GM11168 (cell line): ENCODE measurements around the gene KAT5.
"Not testable (repeated sequence)": the region's sequence is repeated elsewhere in the genome, so short reads cannot be mapped to it uniquely, and the experiment has no call there.

Experiments
- in situ Hi-C: fragments of 300-500 bp; cut with MboI; formaldehyde crosslinking; loops from one replicate; pipeline ENCODE4 v1.12.0; 2022; ENCODE audit warnings: low sequenced_read_pairs; ENCODE audit not compliant: unreplicated experiment

The KAT5 gene

GRCh38 chr11:65739022-65739421 lies 27.0 kb downstream of the KAT5 start:
- in situ Hi-C loops: no loop called here

GRCh38 chr11:65741185-65741584 lies 29.1 kb downstream of the KAT5 start:
- in situ Hi-C loops: no loop called here

GRCh38 chr11:65742353-65742752 lies 30.3 kb downstream of the KAT5 start:
- in situ Hi-C loops: no loop called here

GRCh38 chr11:65743681-65744025 lies 31.6 kb downstream of the KAT5 start:
- in situ Hi-C loops: no loop called here

GRCh38 chr11:65744026-65744698 lies 32.1 kb downstream of the KAT5 start:
- in situ Hi-C loops: no loop called here

GRCh38 chr11:65744699-65745042 lies 32.6 kb downstream of the KAT5 start:
- in situ Hi-C loops: no loop called here

- in situ Hi-C loops: no loop called here
Measured at GRCh38 chr11:65745049-65745448, 33.0 kb downstream of the KAT5 start.

DNA sequence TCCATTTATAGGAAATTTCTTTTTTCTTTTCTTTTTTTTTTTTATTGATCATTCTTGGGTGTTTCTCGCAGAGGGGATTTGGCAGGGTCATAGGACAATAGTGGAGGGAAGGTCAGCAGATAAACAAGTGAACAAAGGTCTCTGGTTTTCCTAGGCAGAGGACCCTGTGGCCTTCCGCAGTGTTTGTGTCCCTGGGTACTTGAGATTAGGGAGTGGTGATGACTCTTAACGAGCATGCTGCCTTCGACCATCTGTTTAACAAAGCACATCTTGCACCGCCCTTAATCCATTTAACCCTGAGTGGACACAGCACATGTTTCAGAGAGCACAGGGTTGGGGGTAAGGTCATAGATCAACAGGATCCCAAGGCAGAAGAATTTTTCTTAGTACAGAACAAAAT lies 50.1 kb downstream of the KAT5 start:
- in situ Hi-C loops: not testable (repeated sequence)

DNA sequence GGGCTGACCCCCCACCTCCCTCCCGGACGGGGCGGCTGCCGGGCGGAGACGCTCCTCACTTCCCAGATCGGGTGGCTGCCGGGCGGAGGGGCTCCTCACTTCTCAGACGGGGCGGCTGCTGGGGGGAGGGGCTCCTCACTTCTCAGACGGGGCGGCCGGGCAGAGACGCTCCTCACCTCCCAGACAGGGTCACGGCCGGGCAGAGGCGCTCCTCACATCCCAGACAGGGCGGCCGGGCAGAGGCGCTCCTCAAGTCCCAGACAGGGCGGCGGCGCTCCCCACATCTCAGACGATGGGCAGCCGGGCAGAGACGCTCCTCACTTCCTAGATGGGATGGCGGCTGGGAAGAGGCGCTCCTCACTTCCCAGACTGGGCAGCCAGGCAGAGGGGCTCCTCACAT lies 50.8 kb downstream of the KAT5 start:
- in situ Hi-C loops: not testable (repeated sequence)

DNA sequence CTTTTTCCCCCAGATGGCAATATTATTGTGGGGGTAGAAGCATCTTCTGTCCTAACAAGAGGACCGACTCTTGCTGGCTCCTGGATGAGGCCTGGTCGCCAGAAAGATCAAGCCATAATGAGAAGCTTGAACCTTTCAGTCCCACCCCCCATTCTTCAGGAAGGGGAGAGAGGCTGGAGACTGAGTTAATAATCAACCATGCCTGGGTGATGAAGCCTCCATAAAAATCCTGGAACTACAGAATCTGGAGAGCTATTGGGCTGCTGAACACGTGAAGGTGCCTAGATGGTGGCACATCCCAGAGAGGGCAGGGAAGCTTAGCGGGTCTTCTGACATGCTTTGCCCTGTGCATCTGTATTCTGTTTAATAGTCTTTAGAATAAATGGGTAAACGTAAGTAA lies 52.4 kb downstream of the KAT5 start:
- in situ Hi-C loops: no loop called here

DNA sequence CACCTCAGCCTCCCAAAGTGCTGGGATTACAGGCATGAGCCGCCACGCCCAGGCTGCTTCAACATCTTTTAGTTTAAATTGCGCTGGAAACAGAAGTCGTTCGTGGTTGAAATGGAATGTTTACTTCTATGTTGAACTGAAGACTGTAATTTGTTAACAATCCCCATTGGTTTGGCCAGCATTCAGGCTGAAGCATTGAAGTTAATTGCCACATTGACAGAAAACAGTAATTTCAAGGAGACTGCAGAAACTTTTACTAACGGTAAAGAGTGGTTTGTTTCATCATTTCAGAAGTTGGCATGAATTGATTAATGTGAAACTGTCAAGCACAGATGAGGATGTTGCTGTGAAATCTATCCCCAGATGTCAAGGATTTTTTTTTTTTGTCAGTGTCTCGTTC lies 54.5 kb downstream of the KAT5 start:
- in situ Hi-C loops: no loop called here

DNA sequence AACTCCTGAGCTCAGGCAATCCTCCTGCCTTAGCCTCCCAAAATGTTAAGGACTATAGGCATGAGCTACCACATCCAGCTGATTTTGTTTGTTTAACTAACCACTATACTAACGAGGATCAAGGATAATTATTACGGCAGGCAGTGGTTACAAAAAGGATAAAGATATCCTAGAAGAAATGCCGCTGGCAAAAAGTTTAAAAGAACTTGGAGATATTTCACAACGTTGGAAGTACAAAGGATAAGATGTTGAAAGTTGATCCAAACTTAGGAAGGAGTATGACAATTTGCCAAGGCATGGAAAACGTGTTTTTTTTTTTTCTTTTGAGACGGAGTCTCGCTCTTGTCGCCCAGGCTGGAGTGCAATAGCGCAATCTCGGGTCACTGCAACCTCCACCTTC lies 55.4 kb downstream of the KAT5 start:
- in situ Hi-C loops: no loop called here

DNA sequence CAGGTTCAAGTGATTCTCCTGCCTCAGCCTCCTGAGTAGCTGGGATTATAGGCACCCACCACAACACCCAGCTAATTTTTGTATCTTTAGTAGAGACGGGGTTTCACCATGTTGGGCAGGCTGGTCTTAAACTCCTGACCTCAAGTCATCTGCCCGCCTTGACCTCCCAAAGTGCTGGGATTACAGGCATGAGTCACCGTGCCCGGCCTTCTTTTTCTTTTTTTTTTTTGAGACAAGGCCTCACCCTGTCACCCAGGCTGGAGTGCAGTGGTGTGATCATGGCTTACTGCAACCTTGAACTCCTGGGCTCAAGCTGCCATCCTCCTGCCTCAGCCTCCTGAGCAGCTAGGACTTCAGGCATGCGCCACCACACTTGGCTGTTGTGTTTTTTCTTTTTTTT lies 55.8 kb downstream of the KAT5 start:
- in situ Hi-C loops: not testable (repeated sequence)
